ENCODE measurements around the gene SERPING1.

GRCh38 chr11:57619331-57619730 lies 21.8 kb downstream of the SERPING1 start:
- TF ChIP-seq CTCF (IDR thresholded peaks at IDR 0.05) (no peak), POLR2A (IDR thresholded peaks at IDR 0.05) (no peak)

All from uterus (tissue), 2 donors.